GM19035 (cell line): ENCODE results near the gene PANK4.

ENCODE experiments used
- ATAC-seq: cut with Tn5 transposase; IDR thresholded peaks from one replicate; pipeline ENCODE4 v1.9.1; 2021; ENCODE audit not compliant: unreplicated experiment

The PANK4 gene

GRCh38 chr1:2514863-2515762 is 11.3 kb downstream of the PANK4 start:
- no peak for ATAC-seq

- no peak for ATAC-seq
Measured at GRCh38 chr1:2513939-2514652, 12.3 kb downstream of the PANK4 start.

- ATAC-seq = no peak
Measured at GRCh38 chr1:2512862-2513421, 13.5 kb downstream of the PANK4 start.

- no peak for ATAC-seq
Measured at GRCh38 chr1:2510366-2511155, 15.8 kb downstream of the PANK4 start.

- no peak for ATAC-seq
Measured at GRCh38 chr1:2509589-2509988, 16.8 kb downstream of the PANK4 start.

- no peak for ATAC-seq
Measured at GRCh38 chr1:2508751-2509150, 17.6 kb downstream of the PANK4 start.

- ATAC-seq = no peak
Measured at GRCh38 chr1:2508180-2508579, 18.2 kb downstream of the PANK4 start.

GRCh38 chr1:2507744-2508155 is 18.6 kb downstream of the PANK4 start:
- ATAC-seq = no peak

- no peak for ATAC-seq
Measured at GRCh38 chr1:2506901-2507565, 19.4 kb downstream of the PANK4 start.

- no peak for ATAC-seq
Measured at GRCh38 chr1:2506007-2506860, 20.2 kb downstream of the PANK4 start.

GRCh38 chr1:2505461-2505994 is 20.9 kb downstream of the PANK4 start:
- ATAC-seq = no peak

- no peak for ATAC-seq
Measured at GRCh38 chr1:2504949-2505272, 21.5 kb downstream of the PANK4 start.

- ATAC-seq = no peak
Measured at GRCh38 chr1:2504225-2504948, 22.0 kb downstream of the PANK4 start.

- ATAC-seq = no peak
Measured at GRCh38 chr1:2503554-2504224, 22.7 kb downstream of the PANK4 start.

- ATAC-seq = no peak
Measured at GRCh38 chr1:2502661-2503553, 23.5 kb downstream of the PANK4 start.

- no peak for ATAC-seq
Measured at GRCh38 chr1:2502210-2502609, 24.2 kb downstream of the PANK4 start.

GRCh38 chr1:2501820-2502119 is 24.6 kb downstream of the PANK4 start:
- ATAC-seq = no peak
